HG03469 (cell line): Measurements from ENCODE around the gene EGR4.
"Not testable (repeated sequence)": the region's sequence is repeated elsewhere in the genome, so short reads cannot be mapped to it uniquely, and the experiment has no call there.

Experiments
- ATAC-seq: cut with Tn5 transposase; IDR thresholded peaks from one replicate; pipeline ENCODE4 v1.9.1; 2021; ENCODE audit warnings: mild to moderate bottlenecking, moderate library complexity, moderate number of reproducible peaks; ENCODE audit not compliant: unreplicated experiment

Gene EGR4

DNA sequence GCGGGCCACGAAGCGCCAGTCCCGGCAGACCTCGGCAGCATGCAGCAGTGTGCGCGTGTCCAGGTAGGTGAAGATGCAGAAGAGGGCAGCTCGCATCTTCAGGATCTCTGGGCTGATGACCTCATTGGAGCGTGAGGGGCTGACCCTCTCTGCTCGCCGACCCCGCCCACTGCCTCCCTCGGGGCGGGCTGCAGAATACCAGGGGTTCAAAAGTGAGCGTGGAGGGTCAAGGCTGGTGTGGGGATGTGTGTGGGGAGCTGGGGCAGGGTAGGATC, 29.1 kb downstream of the EGR4 start:
- no peak for ATAC-seq

DNA sequence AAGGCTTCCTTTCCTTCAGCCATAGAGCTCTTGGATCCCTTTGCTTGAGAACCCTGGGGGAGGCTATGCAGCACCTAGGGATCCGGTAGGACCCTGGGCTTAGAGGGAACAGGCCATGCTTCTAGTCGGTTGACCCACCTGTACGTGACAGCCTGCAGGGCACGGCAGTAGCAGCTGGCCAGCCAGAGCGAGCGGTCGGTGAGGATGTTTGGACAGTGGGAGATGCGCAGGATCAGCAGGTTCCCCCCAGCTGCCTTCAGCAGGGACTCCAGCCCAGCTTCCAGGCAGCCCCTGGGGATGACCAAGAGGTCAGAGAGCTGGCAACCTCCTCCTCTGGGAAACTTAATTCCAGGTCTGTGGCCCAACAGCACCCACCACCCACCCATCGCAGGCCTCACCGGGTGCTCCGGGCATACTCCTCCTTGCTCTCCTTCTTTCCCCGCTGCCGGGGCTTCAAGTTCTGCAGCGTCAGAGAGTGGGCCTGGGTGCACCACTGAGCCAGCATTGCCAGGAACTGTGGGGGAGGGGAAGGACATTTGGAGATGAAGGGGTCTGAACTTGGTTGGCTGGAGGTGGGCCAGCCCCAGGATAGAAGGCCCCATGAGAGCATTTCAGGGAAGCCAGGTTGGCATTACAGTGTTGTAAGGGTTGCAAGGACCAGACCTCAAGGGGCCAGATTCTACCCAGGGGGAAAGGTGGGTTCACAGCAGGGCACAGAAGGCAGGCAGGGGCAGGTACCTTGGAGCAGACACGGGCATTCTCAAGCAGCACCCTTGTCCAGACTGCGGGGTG, 29.6 kb downstream of the EGR4 start:
- ATAC-seq, result no peak

DNA sequence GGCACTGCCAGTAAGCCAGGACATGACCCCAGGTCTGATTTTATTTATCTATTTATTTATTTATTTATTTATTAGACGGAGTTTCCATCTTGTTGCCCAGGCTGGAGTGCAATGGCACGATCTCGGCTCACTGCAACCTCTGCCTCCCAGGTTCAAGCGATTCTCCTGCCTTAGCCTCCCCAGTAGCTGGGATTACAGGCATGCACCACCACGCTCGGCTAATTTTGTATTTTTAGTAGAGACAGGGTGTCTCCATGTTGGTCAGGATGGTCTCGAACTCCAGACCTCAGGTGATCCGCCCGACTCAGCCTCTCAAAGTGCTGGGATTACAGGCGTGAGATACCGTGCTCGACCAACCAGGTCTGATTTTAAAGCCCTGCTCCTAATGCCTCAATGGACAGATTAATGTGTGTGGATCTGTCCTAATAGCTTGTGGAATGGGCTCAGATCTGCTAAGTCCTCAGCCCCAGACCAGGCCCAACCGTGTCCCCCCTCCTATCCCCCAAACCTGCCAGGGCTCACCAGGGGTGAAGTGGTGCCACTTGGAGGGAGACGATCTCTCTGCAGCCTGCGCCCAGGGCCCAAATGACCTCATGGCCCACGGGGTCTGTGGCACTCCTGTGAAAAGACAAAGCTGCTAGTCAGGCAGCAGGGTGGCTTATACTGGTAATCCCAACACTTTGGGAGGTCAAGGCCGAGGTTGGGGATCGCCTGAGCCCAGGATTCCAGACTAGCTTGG, 30.5 kb downstream of the EGR4 start:
- not testable (repeated sequence) for ATAC-seq

DNA sequence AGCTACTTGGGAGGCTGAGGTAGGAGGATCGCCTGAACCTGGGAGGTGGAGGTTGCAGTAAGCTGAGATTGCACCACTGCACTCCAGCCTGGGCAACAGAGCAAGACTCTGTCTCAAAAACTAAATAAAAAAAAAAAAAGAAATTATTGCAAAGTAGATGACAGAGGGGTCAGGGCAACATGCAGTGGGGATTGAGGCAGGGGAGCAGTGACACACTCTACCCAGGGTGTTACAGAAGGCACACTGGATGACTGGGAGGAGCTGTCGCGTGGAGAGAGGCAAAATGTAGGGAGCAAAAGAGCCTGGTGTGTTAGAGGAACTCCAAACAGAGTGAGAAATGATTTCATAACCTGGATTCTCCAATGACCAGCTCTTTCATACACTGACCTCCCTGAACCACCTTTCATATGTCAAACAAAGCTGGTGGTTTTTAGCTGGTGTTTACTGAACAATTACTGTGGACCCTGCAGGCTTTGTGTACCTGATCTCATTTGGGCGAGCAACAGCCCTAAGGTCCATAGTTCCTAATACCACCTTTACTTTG, 31.2 kb downstream of the EGR4 start:
- ATAC-seq, result no peak

DNA sequence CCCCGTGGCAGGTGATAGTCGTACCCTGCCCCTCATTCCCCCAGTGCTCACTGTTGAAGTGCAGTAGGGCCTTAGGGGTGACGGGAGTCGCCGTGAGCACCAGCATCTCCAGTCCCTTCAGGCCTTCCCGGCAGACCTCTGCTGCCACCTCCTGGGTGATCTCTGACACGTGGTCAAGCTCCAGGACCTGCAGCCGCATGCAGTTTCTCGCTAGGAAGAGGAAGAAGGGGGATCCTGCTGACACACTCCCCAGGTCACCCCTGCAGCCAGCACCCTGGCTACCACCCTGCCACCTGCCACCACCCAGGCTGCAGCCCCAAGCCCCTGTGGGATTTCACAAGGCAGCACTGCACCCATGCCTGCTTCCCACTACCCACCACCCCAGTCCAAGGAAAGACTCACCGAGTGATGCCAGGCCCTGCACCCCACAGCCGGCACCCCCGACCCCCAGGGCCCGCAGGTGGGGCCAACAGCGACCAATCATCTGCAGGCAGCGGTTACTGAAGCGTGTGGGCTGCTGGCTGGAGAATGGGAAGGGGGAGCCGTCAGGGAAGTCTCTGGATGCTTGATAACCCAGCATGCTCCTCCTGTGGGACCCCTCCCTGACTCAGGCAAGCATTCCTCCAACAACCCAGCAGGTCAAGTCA, 32.9 kb downstream of the EGR4 start:
- no peak for ATAC-seq

DNA sequence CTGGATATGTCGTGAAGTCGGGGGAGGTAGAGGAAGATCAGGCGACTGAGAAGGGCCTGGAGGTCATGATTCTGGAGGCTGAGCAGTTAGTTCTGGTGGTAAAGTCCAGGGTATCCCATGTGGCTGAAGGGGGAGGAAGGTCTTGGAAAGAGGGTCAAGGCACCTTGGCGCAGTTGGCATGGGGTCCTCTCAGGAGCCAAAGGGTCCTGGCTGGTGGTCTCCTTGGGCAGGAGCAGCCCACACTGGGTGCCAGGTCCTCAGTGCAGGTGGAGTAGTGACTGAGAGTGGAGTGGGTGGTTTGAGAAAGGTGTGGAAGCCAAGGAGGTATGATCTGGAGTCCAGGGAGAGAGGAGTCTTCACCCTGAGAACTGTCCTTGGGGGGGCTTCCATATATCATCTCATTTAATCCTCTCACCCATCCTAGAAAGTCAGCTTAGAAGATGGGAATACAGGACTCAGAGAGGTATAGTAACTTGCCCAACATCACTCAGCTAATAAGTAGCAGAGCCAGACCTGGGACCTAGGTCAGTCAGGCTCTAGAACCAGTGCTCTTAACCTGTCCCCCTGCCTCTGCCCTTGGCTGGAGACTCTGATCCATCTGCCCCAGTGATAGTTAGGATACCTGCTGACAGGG, 33.5 kb downstream of the EGR4 start:
- ATAC-seq, result no peak

DNA sequence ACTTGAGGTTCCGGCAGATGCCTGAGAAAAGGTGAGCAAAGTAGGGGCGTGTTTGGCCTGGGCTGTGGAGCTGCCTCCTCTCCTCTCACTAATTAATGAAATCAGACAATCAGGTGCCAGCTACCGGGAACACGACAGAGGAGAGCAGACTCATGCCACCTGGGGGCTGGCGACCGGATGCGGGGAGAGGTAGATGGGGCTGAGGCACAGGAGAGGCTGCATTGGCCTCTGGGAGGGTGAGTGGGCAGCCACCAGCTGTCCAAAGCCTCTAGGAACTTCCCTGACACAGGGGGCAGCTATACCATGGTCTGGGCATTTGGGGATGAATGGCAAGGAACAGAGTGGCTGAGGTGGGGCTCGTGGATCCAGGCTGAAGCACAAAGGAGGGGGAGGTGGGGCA, 34.1 kb downstream of the EGR4 start:
- no peak for ATAC-seq

DNA sequence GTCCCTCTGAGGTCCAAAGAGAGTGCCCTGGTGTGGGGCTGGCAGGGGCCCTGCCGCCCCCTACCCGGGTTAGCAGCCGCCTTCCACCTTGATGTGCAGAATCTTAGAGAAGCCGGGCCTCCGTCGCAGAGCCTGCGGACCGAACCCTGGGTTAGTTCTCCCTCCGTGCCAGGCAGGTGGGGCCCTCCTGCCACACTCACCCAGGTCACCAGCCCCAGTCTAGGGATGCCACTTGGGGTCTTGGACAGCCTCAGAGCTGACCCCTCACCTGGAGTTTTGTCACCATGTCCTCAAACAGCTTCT, 34.5 kb downstream of the EGR4 start:
- no peak for ATAC-seq

DNA sequence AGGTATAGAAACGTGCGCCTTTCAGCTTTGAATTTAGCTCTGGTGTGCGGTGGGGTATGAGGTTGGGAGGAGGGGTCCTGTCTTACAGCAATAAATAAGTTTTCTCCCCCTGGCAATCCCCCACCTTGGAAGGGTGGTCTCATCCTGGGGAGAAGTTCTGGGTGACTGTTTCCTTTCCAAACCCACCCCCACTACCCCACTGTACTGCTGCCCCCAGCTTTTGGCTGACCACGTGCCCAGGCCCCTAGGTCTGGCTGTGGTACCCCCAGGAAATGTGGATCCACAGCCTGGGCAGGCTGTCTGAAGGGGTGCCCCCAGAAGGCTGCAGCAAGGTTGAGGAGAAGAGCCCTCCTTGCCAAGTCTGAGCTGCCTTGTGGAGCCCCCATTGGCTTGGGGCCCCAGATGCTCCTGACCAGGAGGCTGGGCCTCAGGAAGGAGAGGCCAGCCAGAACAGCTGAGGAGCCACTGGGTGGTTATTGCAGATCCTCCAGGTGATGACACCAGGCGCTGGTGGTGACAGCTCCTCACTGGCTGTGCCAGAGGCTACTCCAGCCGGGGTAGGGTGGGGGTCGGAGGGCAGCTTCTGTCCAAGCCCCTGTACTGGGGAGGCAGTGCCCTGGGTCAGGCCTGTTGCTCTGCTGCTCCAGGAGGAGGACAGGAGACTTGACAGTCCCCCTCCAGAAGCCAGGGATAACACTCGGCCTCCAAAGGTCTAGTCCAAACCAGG, 35.0 kb downstream of the EGR4 start:
- no peak for ATAC-seq

DNA sequence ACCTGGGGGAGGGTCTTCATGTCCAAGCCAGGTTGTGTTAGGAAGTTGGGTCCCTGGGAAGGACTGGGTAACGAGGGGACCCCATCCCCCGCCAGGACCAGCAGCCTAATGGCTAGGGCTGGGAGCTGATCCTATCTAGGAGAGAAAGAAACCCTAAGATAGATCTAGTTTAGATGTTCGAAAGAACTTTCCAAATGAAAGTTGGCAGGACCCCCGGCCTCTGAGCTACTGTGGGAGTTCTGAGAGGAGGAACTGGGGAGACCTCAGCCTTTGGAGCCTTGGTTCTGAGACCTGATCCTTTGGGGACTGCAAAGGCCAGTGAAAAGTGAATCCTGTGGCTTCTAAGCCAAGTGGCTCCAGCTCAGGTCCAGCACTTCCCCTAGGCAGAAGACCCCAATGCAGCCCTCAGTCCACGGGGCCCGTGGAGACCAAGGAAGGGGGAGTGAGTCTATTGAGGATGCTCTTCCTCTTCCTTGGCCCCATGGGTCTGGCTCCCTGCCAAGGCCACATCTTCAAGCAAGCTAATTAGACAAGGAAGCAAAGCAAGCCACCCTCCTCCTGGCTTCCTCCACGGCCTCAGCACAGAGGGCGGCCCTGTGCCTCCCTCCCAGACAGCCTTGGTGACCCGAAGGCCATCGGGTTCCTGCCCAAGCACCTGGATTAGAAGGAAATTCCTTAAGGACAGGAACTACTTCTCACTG, 35.8 kb downstream of the EGR4 start:
- ATAC-seq, result no peak

DNA sequence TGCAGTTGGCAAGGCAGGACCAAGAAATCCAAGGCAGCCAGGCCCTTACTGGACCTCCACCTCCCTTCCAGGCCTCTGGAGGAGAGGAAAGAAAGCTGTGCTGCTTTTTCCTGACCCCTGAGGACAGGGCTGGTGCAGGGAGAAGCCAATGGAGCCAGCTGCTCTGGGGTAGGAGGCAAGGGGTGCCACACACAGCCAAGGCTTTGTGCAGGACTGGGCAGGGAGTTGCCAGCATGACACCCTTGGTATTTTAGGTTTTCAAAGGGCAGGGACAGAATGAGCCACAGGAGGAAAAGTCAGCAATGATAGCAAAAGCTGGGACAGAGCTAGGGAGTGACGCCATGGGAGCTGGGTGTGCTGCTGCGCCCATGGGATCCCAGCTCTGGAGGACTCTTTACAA, 36.3 kb downstream of the EGR4 start:
- ATAC-seq, result no peak

DNA sequence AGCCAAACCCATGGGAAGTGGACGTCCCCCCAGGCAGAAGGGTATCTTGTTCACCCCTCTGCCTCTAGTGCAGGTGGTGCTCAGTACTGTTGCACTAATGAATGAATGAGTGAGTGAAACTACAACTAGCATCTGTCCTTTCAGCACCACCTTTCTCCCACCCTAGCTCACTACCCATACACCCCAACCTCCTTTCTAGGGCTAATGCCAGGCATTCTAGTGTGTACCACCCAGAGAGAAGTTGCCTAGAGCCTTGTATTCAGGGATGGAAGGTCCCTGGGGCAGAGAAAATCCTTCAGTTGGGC, 36.8 kb downstream of the EGR4 start:
- no peak for ATAC-seq

DNA sequence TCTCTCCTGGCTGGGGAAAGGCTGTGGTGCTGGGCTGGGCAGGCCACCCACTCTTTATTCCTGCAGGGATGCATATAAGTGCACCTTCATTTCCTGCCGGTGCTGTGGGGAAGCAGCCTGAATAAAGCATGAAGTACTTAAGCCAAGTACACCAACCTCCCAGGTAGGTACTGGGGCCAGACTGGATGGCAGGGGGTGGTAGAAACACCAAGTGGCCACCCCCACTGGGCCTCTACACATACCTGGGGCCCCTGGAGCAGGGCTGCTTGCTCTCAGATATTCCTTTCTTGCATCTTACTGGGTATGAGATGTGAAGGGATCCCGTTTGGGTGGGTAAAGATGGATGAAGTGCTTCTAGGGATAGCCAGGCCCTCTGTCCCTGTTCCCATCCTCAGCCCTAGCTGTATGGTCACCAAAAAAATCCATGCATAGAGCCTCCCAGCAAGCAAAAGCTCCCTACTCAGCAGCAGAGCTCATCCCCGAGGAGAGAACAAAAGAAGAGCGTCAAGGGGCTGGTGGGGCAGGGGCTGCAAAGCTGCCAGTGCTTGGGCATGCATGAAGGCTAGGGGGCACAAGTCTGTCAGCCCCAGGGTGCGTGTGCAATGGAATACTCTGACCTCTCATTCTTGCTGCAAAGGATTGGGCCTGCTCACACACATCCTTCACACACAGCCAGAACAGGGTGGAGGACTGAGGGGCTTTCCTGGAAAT, 37.3 kb downstream of the EGR4 start:
- ATAC-seq, result no peak

DNA sequence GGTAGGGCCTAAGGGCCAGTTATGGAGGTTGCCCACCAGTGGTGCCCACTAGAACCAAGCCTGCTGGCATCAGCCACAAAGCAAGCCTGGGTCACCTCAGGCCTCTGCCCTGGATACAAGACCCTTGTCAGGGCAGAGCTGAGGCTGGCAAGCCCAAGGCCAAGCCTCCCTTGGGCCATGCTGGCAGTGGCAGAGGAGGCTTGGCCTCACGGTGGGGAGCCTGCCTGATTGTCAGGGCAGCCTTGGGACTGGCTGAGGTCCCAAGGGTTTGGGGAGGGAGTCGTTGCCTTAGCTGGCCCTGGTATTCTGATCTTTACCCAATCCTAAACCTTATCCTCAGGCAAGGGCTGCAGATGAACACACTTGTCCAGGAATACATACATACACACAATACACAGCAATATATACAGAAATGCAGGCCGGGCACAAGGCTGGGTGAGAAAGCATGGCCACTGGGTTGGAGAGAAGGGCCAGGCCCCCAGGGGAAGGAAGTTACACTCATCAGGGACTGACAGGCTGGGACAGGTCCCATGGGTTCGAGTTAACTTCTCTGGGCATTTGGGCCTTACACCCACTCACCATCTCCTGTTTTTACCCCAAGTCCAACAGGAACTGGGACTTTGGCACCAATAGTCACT, 38.2 kb downstream of the EGR4 start:
- ATAC-seq, result no peak

DNA sequence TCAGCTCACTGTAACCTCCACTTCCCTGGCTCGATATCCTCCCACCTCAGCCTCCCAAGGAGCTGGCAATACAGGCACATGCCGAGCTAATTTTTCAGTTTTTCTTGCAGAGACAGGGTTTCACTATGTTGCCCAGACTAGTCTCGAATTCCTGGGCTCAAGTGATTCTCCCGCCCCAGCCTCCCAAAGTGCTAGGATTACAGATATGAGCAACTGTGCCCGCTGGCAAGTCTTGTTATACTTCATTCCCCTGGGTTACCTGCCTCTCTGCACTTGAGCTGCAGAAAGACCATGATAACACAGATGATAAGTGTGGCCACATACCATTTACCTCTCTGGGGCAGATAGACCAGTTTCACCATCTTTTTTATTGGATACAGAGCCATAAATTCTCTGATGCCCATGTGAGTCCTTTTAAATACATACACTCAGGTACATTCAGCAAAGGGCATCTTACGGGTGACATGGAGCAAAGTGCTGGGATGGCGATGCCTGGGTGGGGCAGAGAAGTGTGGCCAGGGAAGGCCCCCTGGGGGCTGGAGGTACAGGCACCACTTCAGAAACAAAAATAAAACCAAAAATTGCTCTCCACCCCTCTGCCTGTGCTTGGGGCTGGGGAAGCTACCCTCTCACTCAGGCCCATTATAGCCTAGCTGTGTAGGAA, 38.9 kb downstream of the EGR4 start:
- ATAC-seq, result no peak

DNA sequence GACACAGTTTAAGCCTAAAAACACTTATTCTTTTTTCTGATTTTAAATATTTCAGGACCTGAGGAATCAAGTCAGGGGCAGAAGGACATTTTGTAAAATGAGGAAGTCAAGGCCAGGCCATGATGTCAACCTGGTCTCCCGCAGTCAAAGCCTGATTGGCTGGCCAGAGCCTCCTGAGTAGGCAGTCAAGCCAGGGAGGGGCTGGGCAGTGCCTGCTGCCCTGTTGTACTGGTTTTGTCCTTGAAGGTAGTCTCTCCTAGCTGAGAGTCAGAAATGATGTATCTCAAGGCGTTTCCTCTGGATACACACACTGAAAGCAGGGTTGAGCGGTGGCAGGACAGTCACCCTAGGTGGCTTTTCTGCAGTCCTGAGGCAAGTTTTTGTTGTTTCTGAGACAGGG, 39.4 kb downstream of the EGR4 start:
- no peak for ATAC-seq

DNA sequence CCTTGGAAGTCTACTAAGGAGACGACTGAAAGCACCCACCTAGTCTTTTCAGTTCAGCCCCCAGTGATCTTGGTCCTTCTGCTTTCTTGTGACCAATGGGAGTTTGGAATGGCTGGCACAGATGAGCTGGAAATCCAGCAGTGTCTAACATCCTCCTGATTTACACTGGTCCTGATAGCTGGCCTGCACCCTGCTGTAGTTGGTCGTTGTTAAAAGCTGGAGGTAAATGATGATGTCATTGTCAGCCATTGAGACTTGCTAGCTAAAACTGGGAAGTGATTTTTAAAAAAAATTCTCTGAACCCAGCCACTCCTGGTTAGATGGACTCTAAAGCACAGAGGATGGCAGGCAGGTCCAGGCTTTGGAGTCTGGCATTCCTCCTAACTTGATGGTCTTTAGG, 39.9 kb downstream of the EGR4 start:
- no peak for ATAC-seq

DNA sequence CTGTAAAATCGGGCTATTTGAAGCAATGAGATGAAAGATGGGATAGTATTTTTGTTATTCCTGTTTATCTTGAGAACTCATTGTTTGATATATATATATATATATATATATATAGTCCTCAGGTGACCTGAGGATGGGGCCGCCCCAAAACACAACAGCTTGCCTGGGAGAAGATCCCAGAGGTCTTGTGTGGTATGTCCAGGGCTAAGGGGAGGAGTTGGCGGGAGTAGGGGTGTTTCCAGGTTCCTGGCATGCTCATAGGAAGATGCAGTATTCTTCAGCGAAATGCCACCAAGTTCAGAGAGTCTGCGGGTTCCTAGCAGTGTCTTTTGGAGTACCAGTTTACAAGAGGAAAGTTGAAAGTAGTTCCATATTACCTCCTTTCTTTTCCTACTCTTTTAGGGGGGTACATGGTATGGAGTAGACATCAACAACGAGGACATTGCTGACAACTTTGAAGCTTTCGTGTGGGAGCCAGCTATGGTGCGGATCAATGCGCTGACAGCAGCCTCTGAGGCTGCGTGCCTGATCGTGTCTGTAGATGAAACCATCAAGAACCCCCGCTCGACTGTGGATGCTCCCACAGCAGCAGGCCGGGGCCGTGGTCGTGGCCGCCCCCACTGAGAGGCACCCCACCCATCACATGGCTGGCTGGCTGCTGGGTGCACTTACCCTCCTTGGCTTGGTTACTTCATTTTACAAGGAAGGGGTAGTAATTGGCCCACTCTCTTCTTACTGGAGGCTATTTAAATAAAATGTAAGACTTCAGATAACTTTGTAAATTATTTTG, 40.9 kb downstream of the EGR4 start:
- no peak for ATAC-seq
